GM19351 (cell line): ENCODE results near the gene HCST.
"Not testable (repeated sequence)": the region's sequence is repeated elsewhere in the genome, so short reads cannot be mapped to it uniquely, and the experiment has no call there.

ENCODE experiments used
- ATAC-seq: cut with Tn5 transposase; IDR thresholded peaks from one replicate; pipeline ENCODE4 v1.9.1; 2021; ENCODE audit warnings: mild to moderate bottlenecking, moderate library complexity; ENCODE audit not compliant: unreplicated experiment

The HCST gene

GRCh38 chr19:35879068-35879467 lies 23.3 kb upstream of the HCST start:
- ATAC-seq, result no peak

- ATAC-seq, result no peak
These were observed 22.5 kb upstream of the HCST start for GRCh38 chr19:35879770-35880317.

GRCh38 chr19:35882114-35882832 lies 20.1 kb upstream of the HCST start:
- no peak for ATAC-seq

GRCh38 chr19:35883882-35884281 lies 18.4 kb upstream of the HCST start:
- ATAC-seq, result no peak

- no peak for ATAC-seq
These were observed 17.0 kb upstream of the HCST start for GRCh38 chr19:35885225-35885738.

GRCh38 chr19:35885904-35886303 lies 16.4 kb upstream of the HCST start:
- ATAC-seq, result no peak

GRCh38 chr19:35887197-35887596 lies 15.1 kb upstream of the HCST start:
- no peak for ATAC-seq

GRCh38 chr19:35888398-35888797 lies 13.9 kb upstream of the HCST start:
- no peak for ATAC-seq

GRCh38 chr19:35889370-35890112 lies 12.8 kb upstream of the HCST start:
- no peak for ATAC-seq

- no peak for ATAC-seq
These were observed 12.1 kb upstream of the HCST start for GRCh38 chr19:35890113-35890650.

GRCh38 chr19:35891819-35892218 lies 10.5 kb upstream of the HCST start:
- ATAC-seq, result not testable (repeated sequence)

GRCh38 chr19:35894342-35894741 lies 8.0 kb upstream of the HCST start:
- no peak for ATAC-seq

- no peak for ATAC-seq
These were observed 6.3 kb upstream of the HCST start for GRCh38 chr19:35895911-35896642.

GRCh38 chr19:35896643-35897040 lies 5.7 kb upstream of the HCST start:
- no peak for ATAC-seq

GRCh38 chr19:35897706-35898451 lies 4.5 kb upstream of the HCST start:
- ATAC-seq, result no peak

GRCh38 chr19:35898499-35898809 lies 3.9 kb upstream of the HCST start:
- no peak for ATAC-seq

- ATAC-seq, result peak; percentile 48
These were observed 2.6 kb upstream of the HCST start for GRCh38 chr19:35899547-35900214.

GRCh38 chr19:35901055-35901644 lies 1.2 kb upstream of the HCST start:
- ATAC-seq, result no peak

GRCh38 chr19:35902870-35903475 lies 644 bp downstream of the HCST start:
- no peak for ATAC-seq
